ENCODE measurements around the gene EPRS1.
"Not testable (repeated sequence)": the region's sequence is repeated elsewhere in the genome, so short reads cannot be mapped to it uniquely, and the experiment has no call there.

Gene EPRS1

DNA sequence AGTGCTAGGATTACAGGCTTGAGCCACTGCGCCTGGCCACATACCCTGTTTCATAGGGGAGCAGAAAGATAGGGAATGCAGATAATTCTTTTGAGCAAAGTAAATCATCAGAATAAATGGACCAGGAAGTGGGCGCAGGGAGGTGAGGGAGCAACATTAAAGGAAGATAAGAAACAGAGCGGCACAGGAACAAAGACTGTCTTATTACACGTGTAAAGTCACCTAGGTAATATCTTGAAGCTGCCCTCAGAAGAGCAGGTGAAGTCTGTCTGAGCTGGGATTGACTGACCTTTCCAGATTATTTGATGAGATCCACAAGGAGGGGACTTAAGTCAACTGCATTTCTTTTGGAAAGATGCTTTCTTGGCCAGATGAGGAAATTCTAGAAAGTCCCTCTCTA, 7.7 kb downstream of the EPRS1 start:
- DNase-seq (ENCODE audit: low read depth in 2 of 2): no peak

GRCh38 chr1:220037810-220038209, 8.5 kb downstream of the EPRS1 start:
- DNase-seq (ENCODE audit: low read depth in 2 of 2): not testable (repeated sequence)

GRCh38 chr1:220032911-220033310, 13.4 kb downstream of the EPRS1 start:
- DNase-seq (ENCODE audit: low read depth in 2 of 2): no peak

- no peak for DNase-seq (ENCODE audit: low read depth in 2 of 2)
Observed at GRCh38 chr1:220031287-220031686, 15.0 kb downstream of the EPRS1 start.

GRCh38 chr1:220028346-220028895, 17.9 kb downstream of the EPRS1 start:
- DNase-seq (ENCODE audit: low read depth in 2 of 2): no peak

DNA sequence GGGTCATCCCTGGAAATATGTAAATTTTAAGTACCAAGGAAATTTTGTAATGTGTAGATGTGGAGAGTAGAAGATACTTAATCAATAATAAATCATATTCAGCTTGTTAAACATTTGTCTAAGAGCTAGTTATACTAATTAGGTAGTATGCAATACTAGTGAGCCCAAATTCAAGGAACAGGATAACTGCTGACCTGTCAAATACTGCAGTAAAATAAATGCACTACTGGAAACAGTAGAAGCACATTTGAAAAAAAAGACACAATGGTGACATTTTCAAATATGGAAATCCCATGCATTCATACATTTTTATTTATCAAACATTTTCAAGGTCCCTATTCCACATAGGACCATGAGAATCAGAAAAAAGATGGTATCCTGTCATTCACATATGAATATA, 27.2 kb downstream of the EPRS1 start:
- no peak for DNase-seq (ENCODE audit: low read depth in 2 of 2)

GRCh38 chr1:220013497-220013896, 32.8 kb downstream of the EPRS1 start:
- no peak for DNase-seq (ENCODE audit: low read depth in 2 of 2)

DNA sequence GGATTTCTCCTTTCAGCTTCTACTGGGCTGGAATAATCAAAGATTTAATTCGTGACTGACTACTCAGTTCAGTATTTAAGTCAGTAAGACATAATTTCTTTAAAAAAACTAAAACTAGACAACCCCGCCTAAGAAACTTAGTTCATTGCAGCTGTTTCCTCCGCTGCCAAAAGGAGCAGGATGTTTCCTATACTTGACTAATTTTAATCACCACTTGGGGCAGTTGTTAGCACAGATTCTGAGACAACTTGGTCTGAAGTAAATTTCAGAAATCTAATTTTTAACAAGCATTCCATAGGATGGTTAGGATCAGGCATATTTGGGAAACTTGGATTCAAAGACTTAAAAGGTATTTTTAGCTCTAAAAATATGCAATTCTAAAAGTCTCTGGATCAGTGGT, 34.0 kb downstream of the EPRS1 start:
- DNase-seq (ENCODE audit: low read depth in 2 of 2): no peak

- DNase-seq (ENCODE audit: low read depth in 2 of 2): no peak
Observed at GRCh38 chr1:220011620-220012019, 34.7 kb downstream of the EPRS1 start.

- no peak for DNase-seq (ENCODE audit: low read depth in 2 of 2)
Observed at GRCh38 chr1:220007438-220007837, 38.9 kb downstream of the EPRS1 start.

DNA sequence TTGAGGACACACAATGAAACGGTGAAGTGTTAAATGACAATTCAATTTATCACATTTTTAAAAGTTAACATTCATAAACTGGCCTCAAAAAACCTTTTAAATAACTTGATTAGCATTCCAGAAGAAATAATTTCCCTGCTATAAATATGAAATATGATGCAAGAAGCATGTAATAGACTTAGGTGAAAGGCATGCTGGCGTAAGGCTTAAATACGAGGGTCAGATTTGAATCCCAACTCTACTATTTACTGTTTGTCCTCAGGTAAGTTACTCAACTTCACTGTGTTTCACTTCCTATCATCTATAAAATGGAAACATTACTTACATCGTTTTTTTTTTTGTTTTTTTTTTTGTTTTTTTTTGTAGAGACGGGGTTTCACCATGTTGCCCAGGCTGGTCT, 40.8 kb downstream of the EPRS1 start:
- no peak for DNase-seq (ENCODE audit: low read depth in 2 of 2)

GRCh38 chr1:220003610-220004299, 42.5 kb downstream of the EPRS1 start:
- DNase-seq (ENCODE audit: low read depth in 2 of 2): no peak

GRCh38 chr1:220003015-220003414, 43.3 kb downstream of the EPRS1 start:
- DNase-seq (ENCODE audit: low read depth in 2 of 2): no peak

GRCh38 chr1:220001095-220001501, 45.2 kb downstream of the EPRS1 start:
- no peak for DNase-seq (ENCODE audit: low read depth in 2 of 2)

DNA sequence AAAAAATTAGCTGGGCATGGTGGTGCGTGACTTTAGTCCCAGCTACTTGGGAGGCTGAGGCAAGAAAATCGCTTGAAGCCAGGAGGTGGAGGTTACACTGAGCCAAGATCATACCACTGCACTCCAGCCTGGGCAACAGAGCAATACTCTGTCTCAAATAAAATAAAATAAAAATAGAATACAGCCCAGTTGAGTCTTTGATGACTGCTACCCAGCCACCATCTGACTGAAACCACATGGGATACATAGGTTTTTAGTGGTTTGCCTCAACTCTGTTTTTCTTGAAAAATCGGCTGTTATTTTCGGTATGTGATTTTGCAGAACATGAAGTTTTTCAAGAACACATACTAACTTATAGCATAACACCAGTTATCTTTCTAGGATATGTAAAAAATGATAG, 46.5 kb downstream of the EPRS1 start:
- no peak for DNase-seq (ENCODE audit: low read depth in 2 of 2)
